22Rv1 (cell line): ENCODE data around the gene ALDOA.
"Not testable (repeated sequence)": the region's sequence is repeated elsewhere in the genome, so short reads cannot be mapped to it uniquely, and the experiment has no call there.

Experiments
- H3K27ac ChIP-seq: fragments of 450-650 bp; 2 replicates; pipeline ENCODE4 v1.5.1; 2017
- ZFX ChIP-seq: fragments of 450-650 bp; IDR thresholded peaks from 2 replicates; pipeline ENCODE4 v1.6.1; 2017; ENCODE audit warnings: antibody characterized with exemption, borderline replicate concordance
- TF ChIP-seq, protein P1 (sequence below): fragments of 450-650 bp; IDR thresholded peaks from 2 replicates; pipeline ENCODE4 v1.5.1; 2017; ENCODE audit warnings: mild to moderate bottlenecking

Gene ALDOA

DNA sequence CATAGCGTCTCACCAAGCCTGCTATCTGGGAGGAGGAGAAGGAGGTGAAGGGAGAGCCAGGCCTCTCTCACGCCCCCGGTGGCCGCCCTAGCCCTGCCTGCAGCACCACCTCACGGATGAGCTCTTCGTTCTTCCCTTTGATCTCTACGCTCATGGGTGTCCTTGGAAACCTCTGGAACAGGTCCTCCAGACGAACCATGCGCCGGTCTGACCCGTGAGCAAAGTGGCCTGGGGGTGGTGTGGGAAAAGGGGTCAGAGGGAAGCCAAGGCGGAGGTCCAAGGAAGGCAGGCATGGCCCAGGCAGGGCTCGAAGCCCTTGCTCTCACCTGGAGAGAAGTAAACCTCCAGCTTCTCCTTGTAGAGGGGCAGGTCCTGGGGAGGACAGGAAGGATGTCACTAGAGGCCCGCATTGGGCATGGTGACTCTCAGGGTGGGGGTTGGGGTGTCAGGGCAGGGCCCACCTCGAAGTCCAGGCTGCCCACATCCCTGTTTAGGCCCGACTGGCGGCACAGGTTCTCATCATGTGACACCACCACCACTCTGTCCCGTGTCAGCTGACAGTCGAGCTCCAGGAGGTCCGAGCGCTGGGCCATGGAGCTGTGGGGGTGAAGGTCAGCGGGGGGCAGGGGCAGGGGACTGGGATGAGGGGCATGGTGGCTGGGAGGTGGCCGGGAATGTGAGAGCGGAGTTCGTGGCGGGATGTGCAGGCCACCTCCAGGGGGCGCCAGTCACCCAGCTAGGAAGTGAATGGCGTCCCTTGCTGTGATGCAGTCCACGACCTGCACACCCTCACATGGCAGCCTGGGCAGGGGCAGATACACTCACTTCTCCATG, 46.9 kb downstream of the ALDOA start:
- H3K27ac ChIP-seq = no peak overlapping the region
- TF ChIP-seq, protein P1, sequence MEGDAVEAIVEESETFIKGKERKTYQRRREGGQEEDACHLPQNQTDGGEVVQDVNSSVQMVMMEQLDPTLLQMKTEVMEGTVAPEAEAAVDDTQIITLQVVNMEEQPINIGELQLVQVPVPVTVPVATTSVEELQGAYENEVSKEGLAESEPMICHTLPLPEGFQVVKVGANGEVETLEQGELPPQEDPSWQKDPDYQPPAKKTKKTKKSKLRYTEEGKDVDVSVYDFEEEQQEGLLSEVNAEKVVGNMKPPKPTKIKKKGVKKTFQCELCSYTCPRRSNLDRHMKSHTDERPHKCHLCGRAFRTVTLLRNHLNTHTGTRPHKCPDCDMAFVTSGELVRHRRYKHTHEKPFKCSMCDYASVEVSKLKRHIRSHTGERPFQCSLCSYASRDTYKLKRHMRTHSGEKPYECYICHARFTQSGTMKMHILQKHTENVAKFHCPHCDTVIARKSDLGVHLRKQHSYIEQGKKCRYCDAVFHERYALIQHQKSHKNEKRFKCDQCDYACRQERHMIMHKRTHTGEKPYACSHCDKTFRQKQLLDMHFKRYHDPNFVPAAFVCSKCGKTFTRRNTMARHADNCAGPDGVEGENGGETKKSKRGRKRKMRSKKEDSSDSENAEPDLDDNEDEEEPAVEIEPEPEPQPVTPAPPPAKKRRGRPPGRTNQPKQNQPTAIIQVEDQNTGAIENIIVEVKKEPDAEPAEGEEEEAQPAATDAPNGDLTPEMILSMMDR = peak; percentile 81
- TF ChIP-seq ZFX = no peak

DNA sequence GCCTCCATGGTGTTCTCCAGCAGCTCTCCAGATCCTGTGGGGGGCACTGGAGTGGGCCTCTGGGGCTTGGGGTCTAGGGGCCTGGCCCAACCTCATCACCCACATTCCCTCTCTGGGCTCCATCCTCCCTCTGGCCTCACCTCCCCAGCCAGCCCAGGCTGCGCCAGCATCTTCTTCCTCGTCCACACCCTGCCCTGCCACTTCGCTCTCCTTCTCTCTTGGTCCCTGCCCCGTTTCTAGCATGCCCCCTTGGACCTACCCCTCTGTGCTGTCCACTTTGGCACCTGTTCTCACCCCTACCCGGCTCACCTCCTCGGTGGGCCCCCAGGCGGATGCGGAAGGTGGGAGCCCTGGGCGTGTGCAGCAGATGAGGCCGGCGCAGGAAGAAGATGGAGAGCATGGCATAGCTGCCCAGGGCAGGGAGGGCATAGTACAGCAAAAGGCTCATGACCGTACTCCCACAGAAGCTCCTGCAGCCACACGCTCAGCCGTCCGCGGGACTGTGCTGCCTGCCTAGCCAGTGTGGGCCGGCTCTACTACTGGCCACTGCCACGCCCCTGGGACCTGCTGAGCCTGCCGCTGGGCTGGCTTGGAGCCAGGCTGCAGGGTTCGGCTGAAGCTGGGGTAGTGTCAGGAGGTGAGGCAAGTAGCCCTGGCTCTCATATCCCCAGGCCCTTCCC, 47.6 kb downstream of the ALDOA start, which contains the start of gene GDPD3:
Gene GDPD3 (minus strand): TSS at position 507 of the 680 bp plus-strand sequence. CDS start 59 bp downstream, at position 448.
- H3K27ac ChIP-seq = peak within 1 kb of the TSS; percentile 23
- TF ChIP-seq, protein P1 = peak; percentile 35
- TF ChIP-seq ZFX = no peak

DNA sequence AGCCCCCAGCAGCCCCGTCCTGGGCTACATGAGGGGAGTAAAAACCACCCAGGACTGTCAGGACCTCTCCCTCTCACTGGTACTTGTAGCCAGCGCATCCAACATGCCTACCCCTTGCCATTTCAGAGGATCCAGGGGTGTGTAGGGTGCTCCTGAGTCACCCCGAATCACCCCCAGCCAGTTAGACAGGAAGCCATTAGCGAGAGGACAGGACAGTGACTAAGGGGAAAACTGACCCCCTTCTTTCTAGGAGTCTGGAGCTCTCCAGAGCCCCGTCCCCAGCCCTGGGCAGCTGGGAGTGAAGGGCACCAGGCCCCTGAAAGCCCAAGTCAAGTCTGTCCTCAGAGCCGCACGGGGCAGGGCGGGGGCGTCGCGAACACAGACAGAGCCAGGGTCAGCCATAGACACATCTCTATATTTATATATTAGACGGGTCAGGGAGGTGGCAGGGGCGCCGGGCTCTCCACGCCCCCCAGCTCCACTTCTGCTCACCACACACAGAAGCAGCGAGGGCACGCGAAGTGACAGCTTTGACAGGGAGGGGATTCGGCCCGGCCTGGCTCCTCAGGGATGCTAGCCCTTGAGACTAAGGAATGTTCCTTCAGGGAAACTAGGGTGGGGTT, 48.3 kb downstream of the ALDOA start:
- TF ChIP-seq ZFX = no peak
- TF ChIP-seq, protein P1 = no peak
- peak overlapping the region; percentile 23 for H3K27ac ChIP-seq

DNA sequence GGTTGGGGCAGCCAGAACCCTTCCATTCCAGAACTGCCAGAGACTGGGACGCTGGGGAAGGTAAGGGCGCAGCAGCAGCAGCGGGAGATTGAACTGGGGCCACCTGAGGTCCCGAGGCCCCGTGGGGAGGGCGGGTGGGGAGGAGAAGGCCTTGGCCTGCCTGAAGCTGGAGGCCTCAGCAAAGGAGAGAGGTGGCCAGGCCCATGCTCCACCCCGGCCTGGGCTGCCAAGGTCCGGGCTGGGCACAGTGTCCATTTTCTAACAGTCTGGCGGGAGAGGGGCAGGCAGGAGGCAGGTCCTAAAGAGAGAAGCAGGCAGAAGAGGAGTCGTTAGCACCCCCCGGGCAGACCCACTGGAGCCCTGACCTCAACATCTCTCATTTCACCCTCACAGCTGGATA, 48.9 kb downstream of the ALDOA start:
- H3K27ac ChIP-seq = no peak overlapping the region
- TF ChIP-seq ZFX = no peak
- TF ChIP-seq, protein P1 = no peak

DNA sequence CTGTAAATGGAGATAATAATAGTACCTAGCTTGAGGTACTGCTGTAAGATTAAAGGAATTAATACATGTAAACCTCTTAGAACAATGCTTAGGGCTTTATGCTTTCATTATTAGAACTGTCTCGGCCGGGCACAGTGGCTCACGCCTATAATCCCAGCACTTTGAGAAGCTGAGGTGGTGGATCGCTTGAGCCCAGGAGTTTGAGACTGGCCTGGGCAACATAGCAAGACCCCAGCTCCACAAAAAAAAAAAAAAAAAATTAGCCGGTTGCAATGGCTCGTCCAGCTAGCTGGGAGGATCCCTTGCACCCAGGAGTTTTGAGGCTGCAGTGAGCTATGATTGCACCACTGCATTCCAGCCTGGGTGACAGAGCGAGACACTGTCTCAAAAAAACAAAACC, 49.3 kb downstream of the ALDOA start:
- H3K27ac ChIP-seq = not testable (repeated sequence)

DNA sequence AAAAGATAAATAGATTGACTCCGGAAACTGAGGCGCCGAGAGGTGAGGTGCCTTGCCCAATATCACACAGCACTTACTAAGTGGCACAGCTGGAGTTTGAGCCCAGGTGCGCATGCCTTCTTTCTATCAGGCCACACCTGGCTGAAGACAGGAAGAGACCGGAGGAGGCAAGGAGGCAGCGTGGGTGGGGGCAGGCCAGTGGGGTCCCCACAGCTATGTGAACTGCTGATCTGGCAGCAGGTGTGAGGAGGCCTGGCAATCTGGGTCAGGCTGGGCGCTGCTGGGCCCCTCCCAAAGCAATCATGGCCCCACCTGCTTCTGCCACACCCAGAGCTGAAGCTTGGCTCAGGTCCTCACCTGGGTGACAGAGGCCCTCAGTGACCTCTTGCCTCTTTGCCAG, 49.7 kb downstream of the ALDOA start:
- TF ChIP-seq, protein P1 = no peak
- no peak for TF ChIP-seq ZFX
- no peak overlapping the region for H3K27ac ChIP-seq

DNA sequence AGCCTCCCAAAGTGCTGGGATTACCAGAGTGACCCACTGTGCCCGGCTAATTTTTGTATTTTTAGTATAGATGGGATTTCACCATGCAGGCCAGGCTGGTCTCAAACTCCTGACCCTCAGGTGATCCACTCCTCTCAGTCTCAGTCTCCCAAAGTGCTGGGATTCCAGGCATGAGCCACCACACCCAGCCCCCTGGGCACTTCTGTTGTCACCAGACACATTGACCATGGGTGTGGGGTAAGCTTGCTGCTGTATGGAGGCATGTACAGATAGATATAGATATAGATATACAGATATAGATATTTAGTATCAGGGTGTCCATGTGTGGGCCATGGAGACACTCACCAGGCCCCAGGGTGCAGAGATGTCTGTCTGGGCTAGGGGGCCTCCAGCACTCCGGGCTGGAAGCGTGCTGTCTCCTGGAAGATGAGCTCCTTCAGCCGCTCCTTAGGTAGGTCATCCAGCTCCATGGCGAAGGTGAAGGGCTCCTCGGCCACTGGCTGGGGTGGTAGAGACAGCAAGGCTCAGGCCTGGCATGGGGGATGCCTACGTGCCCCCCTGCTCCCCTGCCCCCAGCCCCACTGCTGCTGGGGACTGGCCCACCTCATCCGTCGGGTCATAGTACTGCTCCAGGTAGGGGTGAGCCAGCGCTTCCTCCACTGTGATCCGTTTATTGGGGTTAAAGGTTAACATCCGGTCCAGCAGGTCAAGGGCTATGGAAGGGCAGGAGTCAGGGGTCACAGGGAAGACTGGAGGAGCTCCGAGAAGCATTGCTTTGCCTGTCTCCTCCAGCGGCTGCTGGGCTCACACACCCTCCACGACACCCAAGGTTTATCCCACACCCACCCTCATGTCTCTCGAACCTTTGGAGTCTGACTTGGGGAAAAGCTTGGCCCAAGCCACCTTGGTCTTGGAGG, 51.0 kb downstream of the ALDOA start:
- TF ChIP-seq ZFX = no peak
- TF ChIP-seq, protein P1 = no peak
- H3K27ac ChIP-seq = no peak overlapping the region
